GM23248 (cell line): ENCODE measurements around the gene ADH1A. TPM values are rescaled to one million over a fixed set of nuclear protein-coding genes. Genes with fewer than 3 reads are reported as not detected.

Source experiments
- polyA plus RNA-seq: library from polyadenylated mRNA; unstranded; fragments of >200 nt; fragmentation: Nextera tagmentation; extraction: Ambion mirVana; gene quantifications from 2 replicates; pipeline ENCODE4 v1.2.1, GENCODE V29; 2016
- total RNA-seq: library from RNA; depleted of rRNA; stranded (reverse); fragments of >200 nt; shearing (Covaris generic); gene quantifications from 2 replicates; pipeline ENCODE4 v1.2.3, GENCODE V29; 2014; rRNA removed

ADH1A gene
- total and polyA plus RNA-seq, 2 experiments from 2014 or later: not detected

Other genes with a start within 250 kb of the ADH1A start
- gene ADH5, start 202.2 kb downstream of the ADH1A start, total RNA-seq: 221 and 243 TPM in 2 replicates
- 208 and 211 TPM in 2 replicates for gene ADH5, start 202.2 kb downstream of the ADH1A start, polyA plus RNA-seq
- not detected in 2 replicates for gene ADH4, start 146.7 kb downstream of the ADH1A start, total RNA-seq
- not detected in 2 replicates for gene ADH4, start 146.7 kb downstream of the ADH1A start, polyA plus RNA-seq
- not detected in 2 replicates for gene ADH6, start 71.7 kb downstream of the ADH1A start, total RNA-seq
- not detected in 2 replicates for gene ADH6, start 71.7 kb downstream of the ADH1A start, polyA plus RNA-seq
- not detected in 2 replicates for gene ADH1B, start 30.4 kb upstream of the ADH1A start, total RNA-seq
- 0.15 TPM in 1 of 2 replicates, not detected in the other for gene ADH1B, start 30.4 kb upstream of the ADH1A start, polyA plus RNA-seq
- not detected in 2 replicates for gene ADH1C, start 61.8 kb upstream of the ADH1A start, total RNA-seq
- gene ADH1C, start 61.8 kb upstream of the ADH1A start, polyA plus RNA-seq: not detected in 2 replicates
- gene ADH7, start 144.4 kb upstream of the ADH1A start, total RNA-seq: not detected in 2 replicates
- not detected in 2 replicates for gene ADH7, start 144.4 kb upstream of the ADH1A start, polyA plus RNA-seq
- not detected in 2 replicates for gene C4orf17, start 220.0 kb upstream of the ADH1A start, total RNA-seq
- not detected in 2 replicates for gene C4orf17, start 220.0 kb upstream of the ADH1A start, polyA plus RNA-seq